CD8-positive, alpha-beta memory T cell (primary cell): Measurements from ENCODE around the gene NTRK3. TPM values are rescaled to one million over a fixed set of nuclear protein-coding genes. Genes with fewer than 3 reads are reported as not detected.

Experiments
- CTCF ChIA-PET: fragments of 350-600 bp; sonication (Branson Sonifier 250); formaldehyde crosslinking; loops from one replicate; lab custom pipeline; 2021; ENCODE audit warnings: antibody characterized with exemption; lab: Charles Lee
- POLR2A ChIA-PET: fragments of 350-600 bp; sonication (Branson Sonifier 250); formaldehyde crosslinking; loops from one replicate; lab custom pipeline; 2021; ENCODE audit warnings: antibody characterized with exemption; lab: Charles Lee
- DNase-seq, 5 donors: peaks; one replicate each; pipeline versions ENCODE4 v3.0.0 to v3.0.0-alpha.2; 2020 to 2022; ENCODE audit warnings: mixed read lengths in 1 of 5
- H3K27ac ChIP-seq: one replicate; pipeline ENCODE4 v1.7.0; 2013; ENCODE audit warnings: low read depth, mild to moderate bottlenecking, low read length, moderate library complexity
- H3K27me3 ChIP-seq: 2 replicates; pipeline ENCODE4 v1.7.0; 2013; ENCODE audit warnings: low read length, mild to moderate bottlenecking; ENCODE audit not compliant: insufficient read depth, poor library complexity, severe bottlenecking
- H3K36me3 ChIP-seq: 2 replicates; pipeline ENCODE4 v1.7.0; 2013; ENCODE audit warnings: mild to moderate bottlenecking, low read length, moderate library complexity; ENCODE audit not compliant: insufficient read depth
- H3K4me1 ChIP-seq: 2 replicates; pipeline ENCODE4 v1.7.0; 2013; ENCODE audit warnings: mild to moderate bottlenecking, low read length, moderate library complexity; ENCODE audit not compliant: insufficient read depth
- H3K4me3 ChIP-seq: 2 replicates; pipeline ENCODE4 v1.7.0; 2013; ENCODE audit warnings: mild to moderate bottlenecking, low read length
- H3K9me3 ChIP-seq: 2 replicates; pipeline ENCODE4 v1.7.0; 2013; ENCODE audit warnings: mild to moderate bottlenecking, low read length
- H3K27ac Mint-ChIP-seq, 8 donors: one replicate each; pipeline ENCODE4 v1.8.0; 2020 to 2021; ENCODE audit warnings: mixed read lengths in 8 of 8, mild to moderate bottlenecking in 6 of 8, inconsistent platforms in 3 of 8, moderate library complexity in 3 of 8
- H3K27me3 Mint-ChIP-seq, 2 donors: one replicate each; pipeline ENCODE4 v1.8.0; 2020 to 2021; ENCODE audit warnings: mixed read lengths in 2 of 2, mild to moderate bottlenecking in 1 of 2, moderate library complexity in 1 of 2
- H3K36me3 Mint-ChIP-seq, 3 donors: one replicate each; pipeline ENCODE4 v1.8.0; 2020 to 2021; ENCODE audit warnings: mixed read lengths in 3 of 3, inconsistent platforms in 1 of 3, mild to moderate bottlenecking in 1 of 3
- H3K4me1 Mint-ChIP-seq, 3 donors: one replicate each; pipeline ENCODE4 v1.8.0; 2020 to 2021; ENCODE audit warnings: mixed read lengths in 3 of 3, inconsistent platforms in 1 of 3, mild to moderate bottlenecking in 1 of 3
- H3K4me3 Mint-ChIP-seq, 7 donors: one replicate each; pipeline ENCODE4 v1.8.0; 2020 to 2021; ENCODE audit warnings: mixed read lengths in 7 of 7, mild to moderate bottlenecking in 6 of 7, moderate library complexity in 4 of 7, inconsistent platforms in 2 of 7
- H3K9me3 Mint-ChIP-seq, 5 donors: one replicate each; pipeline ENCODE4 v1.8.0; 2020 to 2022; ENCODE audit warnings: mixed read lengths in 5 of 5, mild to moderate bottlenecking in 3 of 5, moderate library complexity in 2 of 5, inconsistent platforms in 1 of 5
- polyA plus RNA-seq: library from polyadenylated mRNA; unstranded; fragments of 300-500 nt; fragmentation: Illumina TruSeq; gene quantifications from one replicate; pipeline ENCODE4 v1.2.3, GENCODE V29; 2021
- total RNA-seq, 2 experiments: library from RNA; stranded (reverse); gene quantifications; one replicate each; pipeline ENCODE4 v1.2.3, GENCODE V29; 2021

The NTRK3 gene
- total and polyA plus RNA-seq, 3 experiments from 2014 or later, result 0.26 to 0.29 TPM; not detected in 1

- no peaks in the 10 kb centered on the region for H3K9me3 ChIP-seq
- no peak for DNase-seq
- H3K27ac ChIP-seq, result no peak overlapping the region
- ChIA-PET CTCF (no interaction called here), POLR2A (no interaction called here)
- no peak overlapping the region for H3K4me3 ChIP-seq
- no peaks in the 10 kb centered on the region for H3K4me1 ChIP-seq
- Mint-ChIP-seq H3K27ac (no peak overlapping the region), H3K4me1 (no peaks in the 10 kb centered on the region), H3K27me3 (peaks cover 0 to 7% of the 10 kb centered on the region in 2 donors), H3K36me3 (no peaks in the 10 kb centered on the region), H3K9me3 (peaks cover 0 to 3% (median 0%) of the 10 kb centered on the region in 5 donors), H3K4me3 (no peak overlapping the region)
- no peaks in the 10 kb centered on the region for H3K27me3 ChIP-seq
- H3K36me3 ChIP-seq, result no peaks in the 10 kb centered on the region
Measured at GRCh38 chr15:88048237-88048636, 208.3 kb downstream of the NTRK3 start.

DNA sequence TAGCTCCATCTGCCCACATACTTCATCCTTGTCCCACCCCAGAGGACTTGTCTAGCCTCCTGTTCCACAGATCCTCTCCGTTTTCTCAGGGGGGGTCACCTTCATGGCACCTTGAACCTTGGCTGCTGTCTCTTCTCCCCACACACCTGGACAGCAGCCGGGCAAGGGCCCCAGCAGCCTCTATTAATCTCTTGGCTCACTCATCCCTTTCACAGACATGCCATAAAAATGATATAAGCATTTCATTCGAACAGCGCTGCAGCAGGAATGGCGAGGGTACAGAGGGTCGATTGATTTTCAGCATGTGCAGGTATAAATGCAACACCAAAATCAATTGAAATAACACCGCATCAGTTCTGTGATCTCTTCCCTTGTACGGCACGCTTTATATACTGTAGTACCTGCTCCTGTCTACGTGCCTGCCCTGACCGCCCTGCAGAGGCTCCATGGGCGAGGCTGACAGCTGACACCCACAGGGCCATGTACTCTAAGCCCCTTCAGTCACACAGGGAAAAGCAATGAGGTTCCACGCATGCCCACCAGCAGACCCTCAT is 209.9 kb downstream of the NTRK3 start:
- no peak overlapping the region for H3K27ac Mint-ChIP-seq
- H3K36me3 Mint-ChIP-seq, result no peaks in the 10 kb centered on the region
- no peaks in the 10 kb centered on the region for H3K9me3 ChIP-seq
- no peaks in the 10 kb centered on the region for H3K4me1 ChIP-seq
- ChIA-PET POLR2A (no interaction called here), CTCF (no interaction called here)
- H3K27me3 ChIP-seq, result no peaks in the 10 kb centered on the region
- no peaks in the 10 kb centered on the region for H3K36me3 ChIP-seq
- peaks cover 0 to 7% of the 10 kb centered on the region in 2 donors for H3K27me3 Mint-ChIP-seq
- no peak for DNase-seq
- peaks cover 0 to 3% (median 0%) of the 10 kb centered on the region in 5 donors for H3K9me3 Mint-ChIP-seq
- no peak overlapping the region for H3K4me3 Mint-ChIP-seq
- no peak overlapping the region for H3K27ac ChIP-seq
- H3K4me3 ChIP-seq, result no peak overlapping the region
- H3K4me1 Mint-ChIP-seq, result no peaks in the 10 kb centered on the region

GRCh38 chr15:88043396-88043795 is 213.1 kb downstream of the NTRK3 start:
- Histone ChIP-seq H3K36me3 (no peaks in the 10 kb centered on the region), H3K27ac (no peak overlapping the region), H3K9me3 (no peaks in the 10 kb centered on the region), H3K27me3 (no peaks in the 10 kb centered on the region), H3K4me1 (no peaks in the 10 kb centered on the region), H3K4me3 (no peak overlapping the region)
- ChIA-PET POLR2A (no interaction called here), CTCF (no interaction called here)
- no peak for DNase-seq
- H3K4me1 Mint-ChIP-seq, result no peaks in the 10 kb centered on the region
- no peak overlapping the region for H3K4me3 Mint-ChIP-seq
- no peak overlapping the region for H3K27ac Mint-ChIP-seq
- peaks cover 2 to 3% of the 10 kb centered on the region in 2 donors for H3K27me3 Mint-ChIP-seq
- H3K9me3 Mint-ChIP-seq, result peaks cover 0 to 2% (median 0%) of the 10 kb centered on the region in 5 donors
- no peaks in the 10 kb centered on the region for H3K36me3 Mint-ChIP-seq

DNA sequence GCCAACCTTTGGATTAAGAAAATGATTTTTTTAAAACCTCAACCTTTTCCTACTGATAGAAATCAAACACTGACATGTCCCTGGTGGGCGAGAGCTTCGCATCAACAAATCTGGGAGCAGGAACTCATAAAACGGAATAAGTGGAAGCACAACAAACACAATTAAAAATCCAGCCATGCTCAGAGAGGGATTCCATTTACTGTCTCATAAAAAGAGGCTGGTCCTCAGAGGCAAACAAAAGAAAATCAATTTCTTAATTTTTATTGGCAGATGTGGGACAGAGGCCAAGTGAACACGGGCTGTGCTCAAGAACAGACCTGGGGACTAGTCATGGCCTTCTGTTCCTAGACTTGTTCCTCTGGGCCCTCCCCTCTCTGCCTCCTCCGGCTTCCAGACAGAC is 214.5 kb downstream of the NTRK3 start:
- ChIA-PET POLR2A (no interaction called here), CTCF (no interaction called here)
- Histone ChIP-seq H3K4me3 (no peak overlapping the region), H3K36me3 (no peaks in the 10 kb centered on the region), H3K27ac (no peak overlapping the region), H3K27me3 (no peaks in the 10 kb centered on the region), H3K4me1 (no peaks in the 10 kb centered on the region), H3K9me3 (no peaks in the 10 kb centered on the region)
- DNase-seq, result no peak
- Mint-ChIP-seq H3K4me3 (no peak overlapping the region), H3K9me3 (peaks cover 0 to 4% (median 0%) of the 10 kb centered on the region in 5 donors), H3K36me3 (no peaks in the 10 kb centered on the region), H3K27ac (no peak overlapping the region), H3K4me1 (no peaks in the 10 kb centered on the region), H3K27me3 (peaks cover 2 to 8% of the 10 kb centered on the region in 2 donors)

GRCh38 chr15:88040516-88040915 is 216.0 kb downstream of the NTRK3 start:
- Histone ChIP-seq H3K9me3 (no peaks in the 10 kb centered on the region), H3K27me3 (no peaks in the 10 kb centered on the region), H3K4me3 (no peak overlapping the region), H3K4me1 (no peaks in the 10 kb centered on the region), H3K36me3 (no peaks in the 10 kb centered on the region), H3K27ac (no peak overlapping the region)
- Mint-ChIP-seq H3K9me3 (peaks cover 0 to 11% (median 0%) of the 10 kb centered on the region in 5 donors), H3K4me1 (no peaks in the 10 kb centered on the region), H3K36me3 (no peaks in the 10 kb centered on the region), H3K4me3 (no peak overlapping the region), H3K27ac (no peak overlapping the region), H3K27me3 (peaks cover 2 to 8% of the 10 kb centered on the region in 2 donors)
- ChIA-PET CTCF (no interaction called here), POLR2A (no interaction called here)
- DNase-seq, result no peak

GRCh38 chr15:88038261-88038660 is 218.3 kb downstream of the NTRK3 start:
- POLR2A ChIA-PET, result no interaction called here
- H3K4me3 ChIP-seq, result no peak overlapping the region
- H3K4me1 ChIP-seq, result no peaks in the 10 kb centered on the region
- H3K27ac ChIP-seq, result no peak overlapping the region
- H3K4me3 Mint-ChIP-seq, result no peak overlapping the region
- no peaks in the 10 kb centered on the region for H3K36me3 Mint-ChIP-seq
- CTCF ChIA-PET, result no interaction called here
- H3K27me3 ChIP-seq, result no peaks in the 10 kb centered on the region
- peaks cover 2 to 13% of the 10 kb centered on the region in 2 donors for H3K27me3 Mint-ChIP-seq
- no peak for DNase-seq
- no peaks in the 10 kb centered on the region for H3K4me1 Mint-ChIP-seq
- H3K9me3 Mint-ChIP-seq, result peaks cover 0 to 11% (median 0%) of the 10 kb centered on the region in 5 donors
- no peaks in the 10 kb centered on the region for H3K36me3 ChIP-seq
- no peak overlapping the region for H3K27ac Mint-ChIP-seq
- H3K9me3 ChIP-seq, result no peaks in the 10 kb centered on the region

- ChIA-PET CTCF (no interaction called here), POLR2A (no interaction called here)
Measured at GRCh38 chr15:88036154-88036839, 220.2 kb downstream of the NTRK3 start.

DNA sequence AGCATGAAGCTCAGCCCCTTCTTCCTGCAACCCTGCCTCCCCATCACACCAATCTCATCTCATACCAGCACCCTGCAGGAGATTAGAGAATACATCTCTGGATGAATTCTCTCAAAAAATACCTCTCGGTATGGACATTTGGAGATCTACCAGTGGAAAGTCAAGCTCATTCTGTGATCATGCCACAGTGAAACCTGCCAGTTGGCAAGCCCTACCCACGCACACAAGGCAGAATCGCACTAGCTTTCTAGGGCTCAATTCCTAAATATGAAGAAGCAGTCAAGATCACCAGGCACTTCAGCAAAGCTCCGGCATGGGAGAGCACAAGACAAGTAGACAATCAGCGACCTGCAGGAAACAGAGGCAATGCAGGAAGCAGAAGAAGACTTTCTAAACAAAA is 221.2 kb downstream of the NTRK3 start:
- Mint-ChIP-seq H3K27me3 (peaks cover 7 to 13% of the 10 kb centered on the region in 2 donors), H3K27ac (no peak overlapping the region), H3K4me1 (no peaks in the 10 kb centered on the region), H3K4me3 (no peak overlapping the region), H3K36me3 (no peaks in the 10 kb centered on the region), H3K9me3 (peaks cover 0 to 11% (median 0%) of the 10 kb centered on the region in 5 donors)
- Histone ChIP-seq H3K9me3 (no peaks in the 10 kb centered on the region), H3K36me3 (no peaks in the 10 kb centered on the region), H3K27me3 (no peaks in the 10 kb centered on the region), H3K27ac (no peak overlapping the region), H3K4me3 (no peak overlapping the region), H3K4me1 (no peaks in the 10 kb centered on the region)
- CTCF ChIA-PET, result no interaction called here
- DNase-seq, result no peak
- POLR2A ChIA-PET, result no interaction called here

More at GRCh38 chr15:88036154-88036839, 220.2 kb downstream of the NTRK3 start:
- no peak overlapping the region for H3K4me3 Mint-ChIP-seq
- no peaks in the 10 kb centered on the region for H3K27me3 ChIP-seq
- no peaks in the 10 kb centered on the region for H3K4me1 Mint-ChIP-seq
- DNase-seq, result no peak
- no peaks in the 10 kb centered on the region for H3K36me3 Mint-ChIP-seq
- H3K27me3 Mint-ChIP-seq, result peaks cover 7 to 13% of the 10 kb centered on the region in 2 donors
- no peak overlapping the region for H3K27ac Mint-ChIP-seq
- H3K4me1 ChIP-seq, result no peaks in the 10 kb centered on the region
- peaks cover 0 to 11% (median 0%) of the 10 kb centered on the region in 5 donors for H3K9me3 Mint-ChIP-seq
- H3K9me3 ChIP-seq, result no peaks in the 10 kb centered on the region
- no peak overlapping the region for H3K4me3 ChIP-seq
- no peaks in the 10 kb centered on the region for H3K36me3 ChIP-seq
- no peak overlapping the region for H3K27ac ChIP-seq
